Suprapubic skin (tissue), 4 donors: ENCODE data around the gene SLC9C1. TPM values are rescaled to one million over a fixed set of nuclear protein-coding genes. Genes with fewer than 3 reads are reported as not detected.
"Not testable (repeated sequence)": the region's sequence is repeated elsewhere in the genome, so short reads cannot be mapped to it uniquely, and the experiment has no call there.

ENCODE experiments used
- DNase-seq, 2 donors: peaks; one replicate each; pipeline ENCODE4 v3.0.0-alpha.2; 2019; ENCODE audit warnings: low spot score in 2 of 2
- H3K27ac ChIP-seq: fragments of 200-600 bp; sonication (generic); one replicate; pipeline ENCODE4 v1.5.1; 2019
- H3K27me3 ChIP-seq: fragments of 200-600 bp; sonication (generic); one replicate; pipeline ENCODE4 v1.5.1; 2019
- H3K36me3 ChIP-seq: fragments of 200-600 bp; sonication (generic); one replicate; pipeline ENCODE4 v1.5.1; 2019
- H3K4me1 ChIP-seq: fragments of 200-600 bp; sonication (generic); one replicate; pipeline ENCODE4 v1.5.1; 2019
- H3K4me3 ChIP-seq: fragments of 200-600 bp; sonication (generic); one replicate; pipeline ENCODE4 v1.5.1; 2019; ENCODE audit warnings: mild to moderate bottlenecking
- H3K9me3 ChIP-seq: fragments of 200-600 bp; sonication (generic); one replicate; pipeline ENCODE4 v1.5.1; 2019
- CTCF ChIP-seq, 2 donors: fragments of 200-600 bp in 1 of 2; fragments of 450-650 bp in 1 of 2; sonication (generic) in 1 of 2; IDR thresholded peaks; one replicate each; pipeline ENCODE4 v1.5.1; 2016 to 2019; ENCODE audit warnings: antibody characterized with exemption in 2 of 2, mild to moderate bottlenecking in 1 of 2, moderate library complexity in 1 of 2
- EP300 ChIP-seq: sonication (generic); formaldehyde crosslinking; IDR thresholded peaks from one replicate; pipeline ENCODE4 v1.6.1; 2017; ENCODE audit warnings: antibody characterized with exemption
- POLR2A ChIP-seq, 2 donors: fragments of 450-650 bp; IDR thresholded peaks; one replicate each; pipeline ENCODE4 v1.6.1; 2017; ENCODE audit warnings: antibody characterized with exemption in 2 of 2, mild to moderate bottlenecking in 2 of 2, moderate library complexity in 2 of 2
- POLR2AphosphoS5 ChIP-seq, 3 donors: sonication (generic); formaldehyde crosslinking; IDR thresholded peaks; one replicate each; pipeline ENCODE4 v1.6.1; 2017; ENCODE audit warnings: antibody characterized with exemption in 3 of 3
- WGBS: methylation state at CpG from one replicate; pipeline ENCODE4 v1.1.5; 2018; 5-methylcytosine and 5-hydroxymethylcytosine counted together
- total RNA-seq, 4 donors: library from RNA; depleted of rRNA; stranded (reverse); fragments of >200 nt; gene quantifications; one replicate each; pipeline ENCODE4 v1.1.0, GENCODE V29; 2016

Gene SLC9C1
- total RNA-seq, 4 donors from 2014 or later = not detected

- Histone ChIP-seq H3K36me3 (no peaks in the 10 kb centered on the region), H3K27me3 (no peaks in the 10 kb centered on the region), H3K4me1 (no peaks in the 10 kb centered on the region), H3K27ac (no peak overlapping the region), H3K4me3 (no peak overlapping the region), H3K9me3 (peaks cover 4% of the 10 kb centered on the region)
- no peak for TF ChIP-seq CTCF (IDR thresholded peaks at IDR 0.05)
- TF ChIP-seq POLR2AphosphoS5 (IDR thresholded peaks at IDR 0.05) = no peak
- TF ChIP-seq EP300 = no peak
- TF ChIP-seq POLR2A (IDR thresholded peaks at IDR 0.05) = no peak
- WGBS = 76% methylated on average over 1 of the region's 1 CpG
- no peak for DNase-seq
Measured at GRCh38 chr3:112197131-112197530, 96.9 kb downstream of the SLC9C1 start.

GRCh38 chr3:112187300-112187699, 106.7 kb downstream of the SLC9C1 start:
- Histone ChIP-seq H3K36me3 (no peaks in the 10 kb centered on the region), H3K9me3 (peaks cover 3% of the 10 kb centered on the region), H3K27me3 (peaks cover 4% of the 10 kb centered on the region), H3K4me3 (no peak overlapping the region), H3K27ac (no peak overlapping the region), H3K4me1 (no peaks in the 10 kb centered on the region)
- TF ChIP-seq POLR2A (IDR thresholded peaks at IDR 0.05) = no peak
- no peak for TF ChIP-seq CTCF (IDR thresholded peaks at IDR 0.05)
- no peak for TF ChIP-seq EP300
- no peak for TF ChIP-seq POLR2AphosphoS5 (IDR thresholded peaks at IDR 0.05)
- no peak for DNase-seq
- WGBS = 83% methylated on average over 1 of the region's 1 CpG

GRCh38 chr3:112185423-112186035, 108.5 kb downstream of the SLC9C1 start:
- not testable (repeated sequence) for DNase-seq, H3K9me3 ChIP-seq, H3K36me3 ChIP-seq, H3K4me1 ChIP-seq, H3K27me3 ChIP-seq, H3K27ac ChIP-seq
- H3K4me3 ChIP-seq = peak overlapping the region; percentile 22
- 13% methylated on average over 10 of the region's 42 CpGs for WGBS

- Histone ChIP-seq H3K4me3 (no peak overlapping the region), H3K36me3 (no peaks in the 10 kb centered on the region), H3K27me3 (no peaks in the 10 kb centered on the region), H3K4me1 (no peaks in the 10 kb centered on the region), H3K9me3 (no peaks in the 10 kb centered on the region), H3K27ac (no peak overlapping the region)
- 91% methylated on average over 4 of the region's 6 CpGs for WGBS
- TF ChIP-seq POLR2A (IDR thresholded peaks at IDR 0.05) (no peak), EP300 (no peak), CTCF (IDR thresholded peaks at IDR 0.05) (no peak), POLR2AphosphoS5 (IDR thresholded peaks at IDR 0.05) (no peak)
- no peak for DNase-seq
Measured at GRCh38 chr3:112175646-112176045, 118.4 kb downstream of the SLC9C1 start.

GRCh38 chr3:112175037-112175436, 119.0 kb downstream of the SLC9C1 start:
- Histone ChIP-seq H3K4me3 (no peak overlapping the region), H3K36me3 (no peaks in the 10 kb centered on the region), H3K27ac (no peak overlapping the region), H3K4me1 (no peaks in the 10 kb centered on the region), H3K27me3 (no peaks in the 10 kb centered on the region), H3K9me3 (no peaks in the 10 kb centered on the region)
- WGBS = 85% methylated on average over 2 of the region's 5 CpGs
- DNase-seq = no peak
- TF ChIP-seq CTCF (IDR thresholded peaks at IDR 0.05) (no peak), POLR2A (IDR thresholded peaks at IDR 0.05) (no peak), EP300 (no peak), POLR2AphosphoS5 (IDR thresholded peaks at IDR 0.05) (no peak)

GRCh38 chr3:112171144-112171543, 122.9 kb downstream of the SLC9C1 start:
- H3K27ac ChIP-seq = no peak overlapping the region
- H3K36me3 ChIP-seq = no peaks in the 10 kb centered on the region
- no peaks in the 10 kb centered on the region for H3K4me1 ChIP-seq
- H3K27me3 ChIP-seq = no peaks in the 10 kb centered on the region
- no peaks in the 10 kb centered on the region for H3K9me3 ChIP-seq
- TF ChIP-seq POLR2AphosphoS5 (IDR thresholded peaks at IDR 0.05) (no peak), CTCF (IDR thresholded peaks at IDR 0.05) (no peak), POLR2A (IDR thresholded peaks at IDR 0.05) (no peak), EP300 (no peak)
- no peak for DNase-seq
- no peak overlapping the region for H3K4me3 ChIP-seq
- WGBS = 80% methylated on average over 3 of the region's 3 CpGs
